HG02885 (cell line): ENCODE data around the gene SEMA7A.
"Not testable (repeated sequence)": the region's sequence is repeated elsewhere in the genome, so short reads cannot be mapped to it uniquely, and the experiment has no call there.

Experiments used
- ATAC-seq: cut with Tn5 transposase; IDR thresholded peaks from one replicate; pipeline ENCODE4 v1.9.1; 2021; ENCODE audit warnings: mild to moderate bottlenecking; ENCODE audit not compliant: unreplicated experiment, poor library complexity

Gene SEMA7A

DNA sequence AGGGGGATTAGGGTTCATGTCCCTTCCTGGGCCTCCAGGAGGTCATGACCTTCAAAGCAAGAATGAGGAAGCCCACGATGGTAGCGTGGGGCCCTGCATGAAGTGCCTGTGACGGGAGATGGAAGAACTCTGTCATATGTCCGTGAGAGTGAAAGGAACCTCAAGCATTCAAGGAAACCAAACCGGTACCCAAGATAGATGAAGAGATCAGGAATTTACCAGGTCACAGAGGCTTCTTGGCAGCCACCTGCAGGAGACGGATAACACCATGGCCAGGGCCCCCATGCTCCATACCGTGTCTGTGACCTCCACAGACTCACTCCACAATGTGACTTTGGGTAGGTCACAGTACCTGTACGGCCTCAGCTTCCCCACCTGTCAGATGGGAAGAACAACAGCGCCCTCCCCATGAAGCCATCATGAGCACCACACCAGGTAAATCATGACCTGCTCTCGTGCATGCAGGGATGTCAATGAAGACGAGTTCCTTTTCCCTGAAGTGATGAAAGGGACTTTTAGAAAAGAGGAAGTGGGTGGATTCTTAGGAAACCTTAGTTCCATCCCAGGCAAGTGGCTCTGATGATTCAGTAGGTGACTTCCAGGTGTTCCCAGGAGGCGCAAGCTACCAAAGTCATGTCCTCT is 43.0 kb downstream of the SEMA7A start:
- no peak for ATAC-seq

DNA sequence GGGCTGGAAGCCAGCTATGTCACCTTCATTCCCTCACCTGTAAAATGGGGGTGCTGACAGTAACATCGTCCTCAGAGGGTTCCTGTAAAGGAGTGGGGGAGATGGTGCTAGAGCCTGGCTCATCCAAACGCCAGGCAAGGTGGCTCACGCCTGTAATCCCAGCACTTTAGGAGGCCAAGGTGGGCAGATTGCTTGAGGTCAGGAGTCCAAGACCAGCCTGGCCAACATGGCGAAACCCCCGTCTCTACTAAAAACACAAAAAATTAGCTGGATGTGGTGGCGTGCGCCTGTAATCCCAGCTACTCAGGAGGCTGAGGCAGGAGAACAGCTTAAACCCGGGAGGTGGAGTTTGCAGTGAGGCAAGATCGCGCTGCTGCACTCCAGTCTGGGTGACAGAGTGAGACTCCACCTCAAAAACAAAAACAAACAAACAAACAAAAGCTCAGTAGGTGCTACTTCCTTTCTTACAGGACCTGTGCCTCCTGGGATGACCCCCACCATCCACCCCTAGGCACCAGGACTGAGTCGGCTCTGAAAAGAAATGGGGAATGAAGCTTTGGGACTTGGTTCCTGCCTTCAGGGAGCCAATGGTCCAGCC is 43.6 kb downstream of the SEMA7A start:
- not testable (repeated sequence) for ATAC-seq

DNA sequence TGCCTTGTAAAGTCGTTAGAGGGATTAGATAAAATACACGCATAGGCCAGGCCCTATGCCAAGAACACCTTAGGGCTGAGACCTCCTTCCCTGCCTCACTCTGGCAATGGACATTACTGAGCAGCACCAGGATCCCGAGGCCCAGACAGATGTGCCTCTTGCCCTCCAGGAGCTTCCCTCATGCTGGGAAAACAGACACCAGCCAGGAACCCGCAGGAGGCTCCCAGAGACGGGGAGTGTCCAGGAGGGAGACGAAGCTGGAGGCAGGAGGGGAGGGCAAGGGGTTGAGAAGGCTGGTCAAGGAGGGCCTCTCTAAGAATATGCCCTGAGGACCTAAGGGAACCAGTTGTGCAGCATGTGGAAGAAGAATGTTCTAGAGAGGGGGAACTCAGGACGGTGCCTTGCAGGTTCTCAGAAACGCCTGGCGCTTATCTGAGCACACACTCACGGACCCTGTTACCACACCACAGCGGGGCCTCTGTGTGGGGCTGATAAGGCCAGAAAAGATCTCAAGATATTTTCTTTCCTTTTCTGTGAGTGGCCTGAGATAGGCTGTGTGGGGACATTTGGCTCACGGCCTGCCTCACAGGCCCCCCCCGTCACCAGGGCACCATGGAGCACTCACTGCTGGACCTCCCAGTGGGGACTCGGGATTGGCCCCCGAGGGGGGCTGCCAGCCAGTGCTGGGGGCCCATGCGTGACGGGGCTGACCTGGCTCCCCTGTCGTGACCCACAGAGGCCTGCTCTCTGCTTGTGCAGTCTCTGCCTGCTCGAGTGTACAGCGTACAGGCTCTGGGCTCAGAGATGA is 44.3 kb downstream of the SEMA7A start:
- ATAC-seq, result no peak

DNA sequence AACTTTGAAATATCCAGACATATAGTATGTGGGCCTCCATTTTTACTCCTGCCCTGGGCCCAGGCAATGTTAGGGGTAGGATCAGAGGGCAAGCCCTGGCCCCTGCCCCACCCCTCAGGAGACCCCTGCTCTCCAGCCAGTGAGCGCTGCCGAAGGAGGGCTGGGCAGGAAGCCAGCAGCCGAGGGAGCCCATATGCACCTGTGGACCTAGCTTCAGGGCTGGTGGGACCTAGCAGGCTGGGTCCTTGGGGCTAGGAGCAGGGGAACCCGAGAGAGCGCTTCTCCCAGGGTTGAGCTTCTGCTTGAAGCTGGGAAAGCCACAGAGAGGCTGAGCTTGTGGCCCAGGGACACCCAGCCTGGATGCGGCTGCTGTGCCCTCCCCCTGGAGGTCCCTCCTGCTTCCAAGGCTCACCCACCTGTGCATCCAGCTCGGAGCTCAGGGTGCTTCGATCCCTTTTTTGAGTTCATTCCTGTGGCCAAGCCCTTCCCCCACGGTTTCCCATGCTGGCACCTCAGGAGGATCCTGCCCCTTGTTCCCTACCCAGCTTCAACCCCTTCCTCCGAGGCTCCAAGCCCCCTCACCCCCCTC is 45.3 kb downstream of the SEMA7A start:
- ATAC-seq, result no peak

DNA sequence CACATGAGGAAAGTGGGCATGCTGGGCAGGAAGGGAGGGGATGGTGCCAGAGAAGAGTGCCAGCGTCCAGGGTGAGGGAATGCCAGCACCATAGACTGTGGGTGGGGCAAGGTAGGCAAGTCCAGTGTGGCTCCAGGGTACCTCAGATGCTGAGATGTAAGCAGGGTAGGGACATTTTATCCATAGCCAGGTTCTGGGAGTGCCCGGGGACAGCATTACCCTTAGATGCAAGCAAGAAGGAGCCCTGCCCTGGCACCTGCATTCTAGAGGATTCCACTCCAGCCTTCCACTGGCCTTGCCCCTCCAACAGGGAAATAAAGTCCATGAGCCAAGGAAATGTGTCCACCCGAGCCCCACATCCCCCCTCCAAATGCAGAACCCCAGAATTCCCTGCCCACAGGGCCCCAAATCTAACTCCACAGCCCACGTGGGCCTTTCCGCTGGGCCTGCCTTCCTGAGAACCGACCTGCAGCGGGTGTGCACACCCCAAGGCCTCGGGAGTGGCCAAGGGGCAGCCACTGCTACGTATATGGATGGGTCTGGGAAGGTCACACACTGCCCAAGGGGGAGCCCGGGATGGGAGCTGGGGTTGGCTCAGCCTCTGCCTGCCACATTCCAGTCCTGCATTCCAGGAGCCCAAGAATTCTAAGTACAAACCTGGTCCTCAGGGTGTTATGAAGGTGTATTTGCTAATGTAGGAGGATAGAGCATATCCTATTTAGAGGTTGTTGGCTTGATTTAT is 46.0 kb downstream of the SEMA7A start:
- no peak for ATAC-seq

DNA sequence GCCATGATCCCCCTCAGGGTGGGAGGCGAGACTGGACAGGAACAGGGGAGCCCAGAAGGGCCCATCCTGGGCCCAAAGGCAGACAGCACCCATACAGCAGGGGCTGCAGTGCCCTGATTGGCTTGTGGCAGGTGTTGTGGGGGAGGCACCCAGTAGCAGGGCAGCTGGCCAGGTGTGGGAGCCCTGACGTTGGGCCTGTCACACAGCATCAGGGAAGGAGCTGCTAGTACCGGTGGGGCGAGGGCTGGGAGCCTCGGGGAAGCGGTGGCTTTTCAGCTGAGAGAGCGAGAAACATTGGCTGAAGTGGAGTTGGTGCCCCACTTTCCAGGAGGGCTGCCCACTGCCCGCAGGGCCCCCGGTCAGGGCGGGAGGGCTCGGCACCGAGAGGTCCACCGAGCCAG is 46.6 kb downstream of the SEMA7A start:
- ATAC-seq, result no peak

DNA sequence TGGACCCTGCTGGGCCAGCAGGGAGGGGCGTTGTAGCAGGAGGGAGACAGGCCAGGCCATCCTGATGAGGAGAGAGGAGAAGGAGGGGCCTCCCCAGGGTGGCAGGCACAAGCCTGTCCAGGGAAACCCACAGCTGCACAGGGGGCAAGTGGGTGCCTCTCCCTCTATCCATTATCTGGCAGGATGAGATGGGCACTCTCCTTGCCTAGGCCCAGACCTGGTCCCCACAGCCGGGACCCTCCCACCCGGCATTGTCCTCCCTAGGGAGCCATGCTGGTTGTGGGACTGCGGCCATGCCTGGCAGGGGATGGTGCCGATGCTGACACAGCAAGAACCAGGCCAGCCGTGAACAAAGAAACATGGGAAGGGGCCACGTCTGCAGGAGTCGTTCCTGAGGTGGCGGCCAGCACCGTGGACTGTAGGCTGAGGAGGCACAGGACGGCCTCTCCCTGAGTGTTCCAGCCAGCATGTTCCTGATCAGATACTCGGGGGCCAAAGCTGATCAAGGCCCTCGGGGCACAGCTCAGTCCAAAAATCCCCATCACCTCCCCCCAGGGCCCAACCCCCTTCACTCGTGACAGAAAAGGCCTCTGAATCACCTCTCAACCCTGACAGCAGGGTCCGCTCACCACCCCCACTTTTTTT is 47.1 kb downstream of the SEMA7A start:
- ATAC-seq, result no peak

DNA sequence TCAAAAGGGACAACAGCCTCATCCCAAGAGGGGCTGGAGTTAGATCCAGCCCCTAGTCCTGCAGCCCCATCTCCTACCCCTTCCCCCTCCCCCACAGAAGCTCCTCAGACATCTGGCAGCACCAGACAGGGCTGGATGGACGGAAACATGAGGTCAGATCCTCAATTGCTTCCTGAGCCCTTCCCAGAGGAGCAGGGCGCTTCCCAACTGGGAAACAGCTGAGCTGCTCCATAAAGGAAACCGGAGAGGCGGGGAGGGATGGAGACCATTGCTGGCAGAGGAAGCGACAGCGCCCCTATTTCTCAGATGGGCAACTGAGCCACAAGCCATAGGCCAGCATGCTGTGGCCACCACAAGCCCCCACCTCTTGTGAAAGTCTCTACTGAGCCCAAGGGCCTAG is 48.0 kb downstream of the SEMA7A start:
- no peak for ATAC-seq

DNA sequence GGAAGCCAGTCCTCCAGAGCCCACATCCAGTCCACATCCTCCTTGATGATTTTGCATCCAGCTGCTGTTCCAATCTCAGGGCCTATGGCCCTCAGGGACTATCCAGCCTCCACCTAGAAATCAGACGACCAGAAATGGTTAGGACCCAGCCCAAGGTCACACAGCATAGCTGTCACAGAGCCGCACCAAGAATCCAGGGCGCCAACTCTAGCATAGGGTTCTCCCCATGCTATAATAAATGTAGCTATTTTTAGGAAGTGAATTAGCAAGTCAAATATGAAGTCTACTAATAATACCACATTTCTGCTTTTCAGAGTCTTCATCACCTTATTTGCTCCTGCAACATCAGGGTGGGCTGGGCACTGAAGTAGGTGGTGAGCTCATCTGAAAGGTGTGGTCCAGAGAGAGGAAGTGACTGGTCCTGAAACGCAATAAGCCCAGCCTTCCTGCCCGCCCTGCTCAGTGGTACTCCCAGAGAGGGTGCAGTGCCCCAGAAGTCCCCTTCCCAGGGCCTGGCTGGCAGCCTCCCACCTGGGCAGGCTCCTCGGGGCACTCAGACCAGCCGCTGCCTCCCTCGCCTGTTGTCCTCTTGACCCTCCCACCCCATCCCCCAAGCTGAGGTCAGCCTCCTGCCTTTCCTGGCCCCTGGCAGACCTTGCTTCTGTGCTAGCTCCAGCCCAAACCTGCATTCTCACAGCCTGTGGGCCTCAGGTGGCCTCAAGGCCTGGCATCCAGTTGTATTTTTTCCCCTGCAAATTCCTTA is 48.7 kb downstream of the SEMA7A start:
- peak; percentile 62 for ATAC-seq

DNA sequence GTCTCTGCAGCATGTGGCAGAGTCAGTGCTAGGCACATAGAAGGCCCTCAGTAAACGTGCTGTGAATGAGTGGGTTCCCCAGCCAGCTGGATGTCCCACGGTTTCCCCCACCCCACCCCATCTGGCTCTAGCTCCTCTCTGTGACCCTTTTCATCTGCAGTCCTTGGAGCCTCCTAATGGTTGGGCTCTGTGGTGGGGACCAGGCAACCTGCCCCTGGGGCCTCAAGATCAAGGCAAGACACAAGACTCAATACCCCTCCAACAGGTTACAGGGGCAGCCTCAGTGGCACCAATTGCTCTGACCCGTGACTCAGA is 49.2 kb downstream of the SEMA7A start:
- peak; percentile 3 for ATAC-seq

DNA sequence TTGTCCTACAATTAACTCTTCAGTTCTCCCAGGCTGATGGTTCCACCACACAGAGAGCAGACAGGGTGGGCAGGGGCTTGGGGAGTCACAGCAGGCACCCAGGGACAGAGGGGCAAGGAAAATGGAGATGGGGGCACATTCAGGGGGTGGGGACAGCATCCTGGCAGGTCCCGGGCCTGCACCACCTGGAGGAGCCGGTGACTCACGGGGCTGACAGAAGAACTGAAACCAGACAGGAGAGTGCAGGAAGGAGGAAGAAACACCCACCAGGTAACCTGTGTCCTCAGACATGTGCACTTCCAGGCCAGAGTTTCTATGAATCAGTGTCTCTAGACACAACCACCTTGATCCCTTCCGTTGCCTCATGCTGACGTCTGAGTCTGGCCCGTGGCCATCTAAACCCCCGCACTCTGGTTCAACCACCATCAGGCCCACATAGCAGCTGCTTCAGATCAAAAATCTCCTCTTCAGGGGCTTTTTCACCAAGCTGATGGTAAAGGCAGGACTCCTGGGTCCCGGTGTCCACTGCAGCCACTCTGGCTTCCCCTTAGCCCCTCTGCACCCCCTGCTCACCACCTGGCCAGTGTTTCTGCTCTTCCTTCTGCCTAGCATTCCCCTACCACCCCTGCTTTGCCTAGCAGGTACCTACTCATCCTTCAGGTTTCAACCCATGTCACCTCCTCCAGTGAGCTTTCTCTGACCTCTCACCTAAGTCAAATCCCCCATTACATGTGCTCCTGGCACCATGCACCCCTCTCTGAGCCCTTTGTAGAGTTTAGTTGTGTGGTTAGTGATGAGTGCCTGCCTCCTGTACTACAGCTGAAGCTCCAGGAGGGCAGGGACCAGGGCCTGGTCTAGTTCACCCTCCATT is 49.8 kb downstream of the SEMA7A start:
- ATAC-seq, result peak; percentile 60

DNA sequence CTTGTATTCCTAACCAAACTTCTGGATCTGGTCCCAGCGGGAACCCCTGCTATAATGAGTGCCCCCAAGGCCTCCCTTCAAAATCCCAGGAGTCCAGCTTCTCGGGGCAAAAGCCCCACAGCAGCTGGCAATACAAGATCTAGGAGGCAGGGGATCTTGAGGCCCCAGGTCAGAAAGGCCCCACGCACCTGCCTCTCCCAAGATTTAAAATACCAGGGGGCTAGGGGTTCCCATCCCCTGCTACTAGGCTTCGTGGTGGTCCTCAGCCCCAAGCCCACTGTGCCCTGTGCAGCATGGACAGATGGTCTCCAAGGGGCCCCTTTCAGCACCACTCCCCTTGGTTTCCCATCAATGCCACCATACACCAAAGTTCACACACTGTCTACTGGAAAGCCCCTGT is 50.5 kb downstream of the SEMA7A start:
- peak; percentile 1 for ATAC-seq

DNA sequence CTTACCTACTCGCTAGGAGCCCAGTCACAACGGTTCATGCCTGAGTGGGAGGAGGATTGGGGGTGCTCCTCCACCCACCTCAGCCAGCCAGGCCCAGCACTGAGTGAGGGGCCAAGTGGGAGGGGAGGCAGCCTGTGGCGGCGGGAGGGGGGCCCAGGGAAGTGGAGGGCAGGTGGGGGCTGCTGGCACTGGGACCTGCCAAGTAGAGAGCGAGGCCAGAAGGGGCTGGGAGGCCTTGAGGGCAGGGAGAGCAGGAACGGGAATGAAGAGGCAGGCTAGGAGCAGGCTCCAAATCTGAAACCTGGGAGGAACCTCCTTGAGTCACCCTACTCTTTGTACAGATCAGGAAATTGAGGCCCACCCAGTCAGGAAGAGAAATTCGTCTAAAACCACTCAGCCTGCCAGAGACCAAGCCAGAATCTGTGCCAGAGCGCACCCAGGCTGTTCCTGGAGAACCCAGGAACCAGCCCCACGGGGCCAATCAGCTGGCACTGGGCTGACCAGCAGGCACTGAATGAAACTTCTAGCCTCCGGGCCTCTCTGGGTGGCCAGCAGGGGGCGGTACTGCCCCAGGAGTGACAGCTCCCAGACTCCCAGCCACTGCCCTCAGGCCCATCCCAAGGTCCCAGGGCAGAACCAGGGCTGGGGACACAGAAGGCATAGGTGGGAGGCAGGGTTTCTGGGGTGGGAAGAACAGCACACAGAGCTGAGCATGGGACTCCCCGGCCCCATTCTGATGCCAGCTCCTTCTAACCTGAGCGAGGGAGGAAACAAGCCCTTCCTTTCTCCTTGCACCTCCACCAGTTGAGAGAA is 51.5 kb downstream of the SEMA7A start:
- ATAC-seq, result no peak

DNA sequence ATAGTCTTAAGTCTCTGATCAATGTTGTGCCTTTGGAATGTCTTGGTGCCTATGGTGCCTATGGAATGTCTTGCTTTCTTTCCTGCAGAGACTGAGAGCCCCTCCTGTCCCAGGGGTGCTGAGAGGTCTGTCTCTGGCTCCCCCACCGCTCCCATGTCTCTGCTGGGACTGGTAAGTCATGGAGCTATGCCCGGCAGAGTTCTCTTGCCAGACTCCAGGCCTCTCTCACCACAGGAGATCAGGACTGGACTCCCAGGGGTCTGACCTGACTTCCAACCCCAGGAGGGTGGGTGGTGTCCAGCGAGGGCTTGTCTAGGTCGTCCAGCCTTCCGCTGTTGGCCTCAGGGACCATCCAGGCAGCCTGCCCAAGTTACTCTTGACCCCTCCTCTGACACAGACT is 52.3 kb downstream of the SEMA7A start:
- no peak for ATAC-seq

DNA sequence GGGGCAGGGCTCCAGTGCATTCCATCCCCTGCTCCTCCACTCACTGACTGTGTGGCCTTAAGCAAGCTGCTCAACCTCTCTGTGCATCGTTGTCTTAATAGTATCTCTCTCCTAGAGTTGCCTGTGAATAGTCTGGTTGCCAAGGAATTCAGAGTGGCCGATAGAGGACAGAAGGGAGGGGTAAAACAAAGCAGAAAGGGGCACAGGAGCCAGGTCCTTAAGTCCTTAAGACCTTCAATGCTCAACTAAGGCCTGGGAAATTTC is 52.6 kb downstream of the SEMA7A start:
- no peak for ATAC-seq

DNA sequence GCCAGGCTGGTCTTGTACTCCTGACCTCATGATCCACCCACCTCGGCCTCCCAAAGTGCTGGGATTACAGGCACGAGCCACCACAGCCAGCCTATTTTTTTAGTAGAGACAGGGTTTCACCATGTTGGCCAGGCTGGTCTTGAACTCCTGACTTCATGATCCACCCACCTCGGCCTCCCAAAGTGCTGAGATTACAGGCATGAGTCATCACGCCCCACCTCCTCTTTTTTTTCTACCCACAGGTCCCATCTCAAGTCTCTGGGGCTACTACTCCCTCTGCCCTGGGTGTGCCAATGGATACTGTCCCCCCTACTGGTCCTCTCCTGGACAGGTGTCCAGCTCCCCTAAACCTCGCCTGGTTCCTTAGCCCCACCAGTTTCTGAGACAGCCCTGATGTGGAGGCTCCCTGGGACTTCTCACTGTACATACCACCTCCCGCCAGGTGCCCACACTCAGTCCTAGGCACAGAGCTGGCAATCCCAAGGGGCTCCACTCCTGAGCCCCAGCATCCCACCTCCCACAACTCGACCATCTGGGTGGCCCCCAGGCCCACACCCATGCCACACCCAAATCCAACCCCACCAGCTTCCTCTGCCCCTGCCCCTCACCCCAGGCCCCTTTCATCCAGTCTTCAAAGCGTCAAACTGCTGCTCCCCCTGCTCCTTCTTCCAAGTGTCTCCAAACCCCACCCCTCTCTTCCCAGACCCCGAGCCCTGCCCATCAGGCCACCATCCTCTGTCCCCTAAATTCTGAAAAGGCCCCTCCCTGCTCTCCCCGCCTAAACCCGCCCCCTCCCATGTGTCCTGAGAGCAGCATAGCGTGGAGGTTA is 53.2 kb downstream of the SEMA7A start:
- ATAC-seq, result no peak

DNA sequence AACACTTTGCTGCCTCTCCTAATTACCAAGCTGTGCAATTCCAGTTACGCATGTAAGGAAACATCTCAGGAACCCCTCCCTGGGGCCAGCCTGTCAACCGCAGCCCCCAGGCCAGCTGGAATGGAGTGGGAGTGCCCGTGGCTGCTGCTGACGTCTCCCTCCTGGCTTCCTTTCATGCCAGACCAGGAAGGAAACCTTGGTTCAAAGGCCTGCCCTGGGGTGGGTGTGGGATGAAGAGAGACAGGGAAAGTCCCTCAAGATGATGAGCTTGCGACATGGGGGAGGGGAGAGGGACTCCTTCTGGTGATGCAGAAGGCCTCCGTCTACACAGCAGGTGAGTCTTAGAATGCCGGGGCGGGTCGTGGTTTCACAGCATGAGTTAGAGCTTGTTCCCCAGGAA is 54.9 kb downstream of the SEMA7A start:
- no peak for ATAC-seq
